Mammary epithelial cell (primary cell): ENCODE measurements around the gene GID8.

Source experiments
- CTCF ChIP-seq, 2 donors: IDR thresholded peaks in 1 of 2; conservative IDR thresholded peaks in 1 of 2; 2 replicates each; pipeline ENCODE4 v1.5.1; 2011 to 2012; ENCODE audit warnings: inconsistent platforms in 2 of 2, low read length in 2 of 2, mild to moderate bottlenecking in 2 of 2, control low read depth in 1 of 2, low read depth in 1 of 2; ENCODE audit not compliant: insufficient read depth in 1 of 2; ENCODE audit errors: extremely low read depth in 1 of 2
- EZH2 ChIP-seq: IDR thresholded peaks from 2 replicates; pipeline ENCODE4 v1.6.1; 2012; ENCODE audit warnings: low read length, inconsistent platforms, borderline replicate concordance

DNA sequence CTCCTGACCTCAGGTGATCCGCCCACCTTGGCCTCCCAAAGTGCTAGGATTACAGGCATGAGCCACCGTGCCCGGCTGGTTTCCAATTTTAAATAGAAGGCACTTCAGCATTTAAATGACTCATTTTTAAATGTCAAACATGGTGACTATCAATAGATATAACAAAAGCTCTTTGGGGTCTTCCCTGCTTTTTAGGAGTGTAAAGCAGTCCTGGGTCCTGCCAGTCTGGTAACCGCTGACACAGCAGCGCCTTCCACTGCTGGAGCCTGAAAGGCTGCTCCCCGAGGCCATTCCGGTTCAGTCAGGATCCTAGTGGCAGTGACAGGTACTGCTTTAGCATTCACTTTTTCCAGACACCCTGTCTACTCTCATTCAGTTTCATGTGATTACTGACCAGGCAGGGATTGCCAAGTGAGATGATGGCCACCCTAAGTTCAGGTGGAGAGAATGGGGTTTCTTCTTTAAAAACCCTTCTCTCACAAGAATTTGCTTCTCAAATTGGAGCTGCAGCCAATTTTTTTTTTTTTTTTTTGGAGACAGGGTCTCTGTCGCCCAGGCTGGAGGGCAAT, 16.7 kb upstream of the GID8 start:
- TF ChIP-seq CTCF (conservative IDR thresholded peaks at IDR 0.05 in 1 of 2, IDR thresholded peaks at IDR 0.05 in 1 of 2; ENCODE audit: extremely low read depth in 1 of 2, insufficient read depth in 1 of 2, low read depth in 1 of 2, low read length in 2 of 2) = peak; percentile 71 to 81
- no peak for TF ChIP-seq EZH2
